Dendritic cell treated with granulocyte-macrophage colony-stimulating factor and Interleukin-4, amounts not matched to agents 40 ng/mL and 50 ng/mL, for 4 days (primary cell): ENCODE data around the gene MTA3.

ENCODE experiments used
- H3K27ac Mint-ChIP-seq: one replicate; pipeline ENCODE4 v1.8.0; 2022; ENCODE audit warnings: mild to moderate bottlenecking, mixed read lengths
- H3K27me3 Mint-ChIP-seq: one replicate; pipeline ENCODE4 v1.8.0; 2022; ENCODE audit warnings: mild to moderate bottlenecking, mixed read lengths
- H3K36me3 Mint-ChIP-seq: one replicate; pipeline ENCODE4 v1.8.0; 2022; ENCODE audit warnings: low read depth, mixed read lengths
- H3K4me1 Mint-ChIP-seq: one replicate; pipeline ENCODE4 v1.8.0; 2022; ENCODE audit warnings: low read depth, mixed read lengths
- H3K4me3 Mint-ChIP-seq: one replicate; pipeline ENCODE4 v1.8.0; 2022; ENCODE audit warnings: mild to moderate bottlenecking, moderate library complexity, mixed read lengths
- H3K9me3 Mint-ChIP-seq: one replicate; pipeline ENCODE4 v1.8.0; 2022; ENCODE audit warnings: mixed read lengths
- intact Hi-C: fragments of 100-400 bp; cut with micrococcal nuclease; formaldehyde crosslinking; loops from one replicate; pipeline ENCODE4 v1.15.0; 2022

MTA3 gene

DNA sequence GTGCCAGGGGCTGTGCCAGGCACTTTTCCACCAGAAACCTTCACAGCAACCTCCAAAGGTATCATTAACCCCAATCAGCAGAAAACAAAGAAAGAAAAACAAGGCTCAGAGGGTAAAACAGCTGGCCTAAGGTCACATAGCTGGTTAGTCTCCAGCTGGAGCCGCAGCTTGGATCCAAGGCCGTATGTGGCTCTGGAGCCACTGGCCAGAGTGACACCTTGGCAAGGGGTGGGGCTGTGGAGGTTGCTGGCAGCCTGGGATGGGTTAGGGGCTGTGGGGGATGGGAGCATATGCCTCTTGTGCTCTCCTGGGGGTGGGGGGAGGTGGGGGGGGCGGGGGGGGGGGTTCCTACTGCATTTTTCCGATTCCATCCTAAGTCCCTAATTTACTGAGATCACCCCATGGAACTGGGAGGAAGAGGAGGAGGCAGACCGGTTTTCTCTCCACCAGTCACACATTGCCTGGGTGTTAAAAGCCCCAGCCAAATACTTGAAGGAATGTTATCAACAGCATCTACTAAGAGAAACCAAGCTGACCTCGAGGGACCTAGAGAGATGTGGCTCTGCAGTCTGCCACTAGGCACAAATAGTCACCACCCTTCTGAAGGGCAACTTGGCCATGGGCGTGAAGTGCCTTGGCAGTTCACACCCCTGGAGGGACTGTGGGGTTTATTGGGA, 215.9 kb downstream of the MTA3 start:
- intact Hi-C loops, result no loop called here
- H3K4me1 Mint-ChIP-seq, result no peaks in the 10 kb centered on the region
- no peak overlapping the region for H3K27ac Mint-ChIP-seq
- peaks cover 59% of the 10 kb centered on the region for H3K36me3 Mint-ChIP-seq
- no peaks in the 10 kb centered on the region for H3K27me3 Mint-ChIP-seq
- no peak overlapping the region for H3K4me3 Mint-ChIP-seq
- no peaks in the 10 kb centered on the region for H3K9me3 Mint-ChIP-seq

GRCh38 chr2:42786561-42787345, 218.3 kb downstream of the MTA3 start:
- no peak overlapping the region for H3K4me3 Mint-ChIP-seq
- H3K4me1 Mint-ChIP-seq, result peaks cover 19% of the 10 kb centered on the region
- H3K27ac Mint-ChIP-seq, result no peak overlapping the region
- H3K27me3 Mint-ChIP-seq, result no peaks in the 10 kb centered on the region
- no peaks in the 10 kb centered on the region for H3K9me3 Mint-ChIP-seq
- intact Hi-C loops, result no loop called here
- peaks cover 51% of the 10 kb centered on the region for H3K36me3 Mint-ChIP-seq

DNA sequence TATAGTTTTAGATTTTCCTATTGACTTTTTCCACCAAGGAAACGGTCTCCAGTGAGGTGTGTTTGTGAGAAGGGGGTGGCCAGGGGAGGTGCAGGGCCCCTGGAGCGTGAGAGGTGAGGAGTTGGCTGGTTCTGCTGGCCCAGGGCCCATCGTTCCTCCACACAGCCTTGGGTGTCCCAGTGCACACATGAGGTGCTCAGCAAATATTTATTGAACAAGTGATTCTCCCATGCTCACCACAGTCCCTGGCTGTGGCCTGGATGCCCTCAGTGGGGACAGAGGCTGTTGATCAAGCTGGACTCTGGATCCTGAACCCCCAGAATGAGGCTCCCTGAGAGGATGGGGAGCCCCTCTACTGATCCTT, 219.0 kb downstream of the MTA3 start:
- no peak overlapping the region for H3K4me3 Mint-ChIP-seq
- H3K27ac Mint-ChIP-seq, result no peak overlapping the region
- no peaks in the 10 kb centered on the region for H3K27me3 Mint-ChIP-seq
- peaks cover 50% of the 10 kb centered on the region for H3K36me3 Mint-ChIP-seq
- H3K9me3 Mint-ChIP-seq, result no peaks in the 10 kb centered on the region
- intact Hi-C loops, result no loop called here
- peaks cover 23% of the 10 kb centered on the region for H3K4me1 Mint-ChIP-seq

DNA sequence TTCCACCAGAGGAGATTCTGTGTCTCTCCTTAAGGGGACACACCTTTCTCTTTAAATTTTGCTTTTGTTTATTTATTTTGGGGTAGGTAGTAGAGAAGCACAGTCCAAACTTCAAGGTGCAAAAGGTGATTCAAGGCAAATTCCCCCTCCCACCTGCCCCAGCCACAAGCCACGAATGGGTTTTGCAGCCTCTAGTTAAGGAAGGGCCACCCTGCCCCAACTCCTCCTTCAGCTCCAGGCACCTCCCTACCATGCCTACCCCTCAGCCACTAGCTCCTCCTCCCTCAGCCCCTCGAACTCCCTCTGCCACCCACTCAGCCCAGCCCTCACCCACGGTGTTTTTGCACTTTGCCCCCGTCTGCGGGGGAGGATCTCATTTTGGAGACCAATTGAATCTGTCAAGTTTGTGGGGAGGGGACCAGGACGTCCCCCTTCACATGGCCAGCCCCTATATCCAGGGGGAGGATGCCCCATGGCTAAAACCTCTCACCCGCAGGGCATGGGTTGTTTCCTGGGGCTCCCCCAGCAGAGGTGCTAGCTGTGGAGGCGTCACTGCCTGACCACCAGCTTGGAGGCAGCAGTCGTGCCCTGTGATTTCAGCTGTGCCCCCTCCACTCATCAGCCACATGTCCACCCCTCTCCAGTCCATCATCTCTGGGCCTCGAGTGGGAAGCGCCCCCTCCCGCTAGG, 219.5 kb downstream of the MTA3 start:
- H3K9me3 Mint-ChIP-seq, result no peaks in the 10 kb centered on the region
- peaks cover 50% of the 10 kb centered on the region for H3K36me3 Mint-ChIP-seq
- intact Hi-C loops, result no loop called here
- no peak overlapping the region for H3K4me3 Mint-ChIP-seq
- peak overlapping the region; percentile 30 for H3K27ac Mint-ChIP-seq
- H3K27me3 Mint-ChIP-seq, result no peaks in the 10 kb centered on the region
- H3K4me1 Mint-ChIP-seq, result peaks cover 23% of the 10 kb centered on the region

- Mint-ChIP-seq H3K27me3 (no peaks in the 10 kb centered on the region), H3K9me3 (no peaks in the 10 kb centered on the region), H3K4me3 (no peak overlapping the region), H3K36me3 (peaks cover 50% of the 10 kb centered on the region), H3K4me1 (peaks cover 27% of the 10 kb centered on the region), H3K27ac (peak overlapping the region; percentile 13)
- intact Hi-C loops, result no loop called here
Measured at GRCh38 chr2:42788478-42788793, 220.0 kb downstream of the MTA3 start.

DNA sequence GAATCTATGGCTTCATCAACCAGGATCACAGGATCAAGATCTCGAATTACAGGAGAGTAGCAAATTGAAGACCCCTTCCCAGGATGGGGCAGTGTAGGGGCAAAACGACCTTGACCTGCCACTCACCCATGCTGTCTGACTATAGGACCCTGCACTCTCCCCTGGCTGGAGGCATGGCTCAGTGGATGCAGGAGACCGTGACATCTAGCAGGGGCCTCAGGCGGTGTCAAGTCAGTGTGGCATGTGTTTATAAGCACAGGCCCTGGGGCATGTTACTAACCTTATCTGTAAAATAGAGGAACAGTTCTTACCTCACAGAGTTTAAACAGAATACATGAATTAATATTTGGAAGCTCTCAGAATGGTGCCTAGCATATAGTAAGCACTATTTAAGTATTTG, 220.4 kb downstream of the MTA3 start:
- Mint-ChIP-seq H3K9me3 (no peaks in the 10 kb centered on the region), H3K4me3 (no peak overlapping the region), H3K36me3 (peaks cover 50% of the 10 kb centered on the region), H3K27ac (peak overlapping the region; percentile 13), H3K27me3 (no peaks in the 10 kb centered on the region), H3K4me1 (peaks cover 32% of the 10 kb centered on the region)
- intact Hi-C loops, result no loop called here

GRCh38 chr2:42789751-42790150, 221.3 kb downstream of the MTA3 start:
- Mint-ChIP-seq H3K27me3 (no peaks in the 10 kb centered on the region), H3K9me3 (no peaks in the 10 kb centered on the region), H3K36me3 (peaks cover 53% of the 10 kb centered on the region), H3K27ac (no peak overlapping the region), H3K4me3 (no peak overlapping the region), H3K4me1 (peaks cover 41% of the 10 kb centered on the region)
- intact Hi-C loops, result loop anchor here (10.0 kb wide), 1 partner anchor 275 kb away; no protein-coding TSS in a partner anchor

GRCh38 chr2:42791606-42792005, 223.2 kb downstream of the MTA3 start:
- H3K36me3 Mint-ChIP-seq, result peaks cover 68% of the 10 kb centered on the region
- no peaks in the 10 kb centered on the region for H3K27me3 Mint-ChIP-seq
- H3K27ac Mint-ChIP-seq, result peak overlapping the region; percentile 95
- H3K4me3 Mint-ChIP-seq, result peak overlapping the region; percentile 93
- H3K4me1 Mint-ChIP-seq, result peaks cover 45% of the 10 kb centered on the region
- intact Hi-C loops, result loop anchor here (2.0 to 10.0 kb wide), 3 partner anchors 19 to 277 kb away; no protein-coding TSS in a partner anchor
- no peaks in the 10 kb centered on the region for H3K9me3 Mint-ChIP-seq

GRCh38 chr2:42792087-42792582, 223.7 kb downstream of the MTA3 start:
- Mint-ChIP-seq H3K36me3 (peaks cover 70% of the 10 kb centered on the region), H3K27ac (peak overlapping the region; percentile 95), H3K27me3 (no peaks in the 10 kb centered on the region), H3K9me3 (no peaks in the 10 kb centered on the region), H3K4me3 (peak overlapping the region; percentile 93), H3K4me1 (peaks cover 45% of the 10 kb centered on the region)
- intact Hi-C loops, result loop anchor here (2.0 to 10.0 kb wide), 3 partner anchors 19 to 277 kb away; no protein-coding TSS in a partner anchor

GRCh38 chr2:42792583-42793333, 224.3 kb downstream of the MTA3 start, which contains the start of gene HAAO:
Gene HAAO, minus strand, starts transcription at chr2:42792583. Its CDS starts 47 bp downstream, at chr2:42792536.
- Mint-ChIP-seq H3K36me3 (peaks cover 75% of the 10 kb centered on the region), H3K9me3 (no peaks in the 10 kb centered on the region), H3K27me3 (no peaks in the 10 kb centered on the region), H3K4me3 (peak within 1 kb of the TSS; percentile 93), H3K27ac (peak within 1 kb of the TSS; percentile 95), H3K4me1 (peaks cover 45% of the 10 kb centered on the region)
- intact Hi-C loops, result loop anchor here (2.0 to 10.0 kb wide), 3 partner anchors 18 to 278 kb away; no protein-coding TSS in a partner anchor

DNA sequence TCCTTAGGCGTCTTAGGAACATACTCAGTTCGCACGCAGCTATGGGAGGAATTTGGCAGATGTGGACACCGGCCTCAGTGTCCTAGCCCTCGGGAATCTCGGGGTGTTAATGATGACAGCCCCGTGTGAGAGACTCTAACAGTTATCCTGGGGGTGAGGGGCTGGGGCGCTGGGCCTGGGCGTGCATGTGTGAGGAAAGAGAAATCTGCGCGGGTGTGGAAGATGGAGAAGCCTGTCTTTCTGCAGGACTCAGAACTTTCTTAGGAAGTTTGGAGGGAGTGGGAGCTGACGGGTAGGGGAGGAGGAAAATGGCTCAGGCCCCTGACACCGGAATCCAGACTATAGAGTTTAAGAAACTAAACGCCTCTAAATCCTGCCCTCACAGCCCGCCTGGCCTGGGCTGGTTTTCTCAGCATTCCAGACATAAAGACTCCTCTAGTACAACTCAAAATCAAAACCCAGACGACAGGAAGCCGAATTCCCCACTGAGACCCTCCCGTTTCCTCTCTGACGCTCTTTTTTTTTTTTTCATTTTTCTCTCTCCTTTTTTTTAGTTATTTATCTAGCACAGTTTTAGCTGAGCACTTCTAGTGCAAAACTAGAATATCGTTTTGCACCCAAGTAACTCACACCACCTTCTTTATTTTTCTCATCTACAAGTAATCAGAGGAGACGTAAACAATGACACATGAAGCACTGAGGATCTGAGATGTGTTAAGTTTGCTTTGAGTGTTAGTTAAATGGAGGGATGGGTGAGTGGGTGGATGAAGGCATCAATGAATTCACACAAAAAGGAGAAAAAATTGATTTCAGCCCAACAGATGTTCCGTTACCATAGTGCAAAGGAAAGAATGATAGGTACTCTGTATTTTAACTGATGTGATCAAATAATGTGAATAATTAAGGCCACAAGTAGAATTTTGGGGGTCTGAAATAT, 225.2 kb downstream of the MTA3 start:
- Mint-ChIP-seq H3K27me3 (no peaks in the 10 kb centered on the region), H3K36me3 (peaks cover 73% of the 10 kb centered on the region), H3K4me1 (peaks cover 45% of the 10 kb centered on the region), H3K27ac (peak overlapping the region; percentile 95), H3K4me3 (peak overlapping the region; percentile 93), H3K9me3 (no peaks in the 10 kb centered on the region)
- intact Hi-C loops, result loop anchor here (2.0 to 10.0 kb wide), 3 partner anchors 17 to 279 kb away; no protein-coding TSS in a partner anchor

- peaks cover 72% of the 10 kb centered on the region for H3K36me3 Mint-ChIP-seq
- intact Hi-C loops, result loop anchor here (10.0 kb wide), 1 partner anchor 280 kb away; no protein-coding TSS in a partner anchor
- H3K27ac Mint-ChIP-seq, result no peak overlapping the region
- H3K4me1 Mint-ChIP-seq, result peaks cover 46% of the 10 kb centered on the region
- no peak overlapping the region for H3K4me3 Mint-ChIP-seq
- no peaks in the 10 kb centered on the region for H3K9me3 Mint-ChIP-seq
- H3K27me3 Mint-ChIP-seq, result no peaks in the 10 kb centered on the region
Measured at GRCh38 chr2:42794271-42795046, 226.0 kb downstream of the MTA3 start.
